HG02852 (cell line): Measurements from ENCODE around the gene TBX5.

Experiments
- ATAC-seq: cut with Tn5 transposase; IDR thresholded peaks from one replicate; pipeline ENCODE4 v1.9.1; 2021; ENCODE audit warnings: mild to moderate bottlenecking, moderate library complexity; ENCODE audit not compliant: unreplicated experiment

Gene TBX5

DNA sequence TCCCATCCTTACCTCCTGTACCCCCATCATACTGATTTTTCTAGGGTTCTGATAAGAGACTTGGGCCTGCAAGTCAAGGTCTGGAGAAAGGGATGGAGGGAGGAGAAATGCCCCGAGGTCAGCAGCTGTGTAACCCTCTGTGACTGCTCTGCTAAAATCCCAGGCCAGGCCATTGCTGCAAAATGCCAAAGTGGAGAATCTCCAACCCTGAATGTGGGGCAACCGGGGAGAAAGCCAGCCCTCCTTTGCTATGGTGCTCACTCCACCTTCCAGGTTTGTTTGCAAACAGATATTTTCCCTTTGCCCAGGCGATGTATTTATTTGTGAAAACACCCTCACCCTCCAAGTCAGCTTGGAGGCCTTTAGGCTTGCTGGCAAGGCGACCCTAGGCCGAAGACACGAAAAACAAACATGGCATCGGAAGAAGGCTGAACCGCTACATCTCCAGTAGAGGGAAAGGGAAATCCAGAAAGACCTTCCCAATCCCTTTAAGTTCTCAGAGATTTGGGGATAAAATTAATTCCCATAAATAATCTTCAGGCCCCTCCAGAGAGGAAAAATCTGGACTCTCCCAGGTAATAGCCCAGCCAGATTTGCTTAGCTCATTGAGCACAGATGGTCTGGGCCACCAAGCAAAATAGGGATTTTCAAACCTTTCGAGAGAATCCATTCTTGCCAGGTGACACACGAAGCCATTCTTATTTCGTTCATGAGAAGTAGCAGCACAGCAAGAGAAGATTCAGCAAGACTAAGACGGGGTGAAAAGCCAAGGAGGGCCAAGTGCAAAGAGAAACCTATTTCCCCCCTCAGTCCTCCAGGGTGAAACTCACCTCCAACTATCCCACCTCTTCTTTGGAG lies 1.3 kb upstream of the TBX5 start:
- no peak for ATAC-seq

DNA sequence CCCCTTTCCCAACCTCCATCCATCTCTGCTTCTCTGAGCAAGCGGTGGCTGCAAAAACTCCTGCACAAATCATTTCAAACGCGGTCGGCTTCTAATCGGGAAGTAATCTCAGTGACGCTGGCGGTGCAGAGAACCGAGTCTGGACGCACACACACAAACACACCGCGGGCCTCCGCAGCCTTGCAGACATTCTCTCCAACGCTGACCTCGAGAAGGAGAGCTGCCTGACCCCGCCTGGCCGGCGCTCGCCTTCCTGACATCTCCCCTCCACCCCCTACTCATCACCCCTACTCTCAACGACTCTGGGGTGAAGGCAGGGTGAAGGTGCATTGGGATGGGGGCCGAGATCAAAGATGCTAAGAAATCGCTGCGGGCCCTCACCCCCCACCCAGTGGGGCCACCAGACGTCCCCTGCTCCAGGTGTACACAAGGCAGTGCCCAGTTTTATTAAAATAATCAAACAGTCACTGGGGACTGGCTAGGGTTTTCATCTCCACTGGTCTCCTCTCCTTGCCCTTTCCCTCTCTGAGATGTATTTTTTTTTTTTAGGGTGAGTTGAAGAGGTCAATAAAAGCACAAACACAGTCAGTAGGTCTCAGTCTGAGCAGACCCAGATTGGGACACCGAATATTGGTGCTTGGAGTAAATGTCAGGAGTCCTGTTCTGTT lies 506 bp upstream of the TBX5 start:
- ATAC-seq, result no peak

DNA sequence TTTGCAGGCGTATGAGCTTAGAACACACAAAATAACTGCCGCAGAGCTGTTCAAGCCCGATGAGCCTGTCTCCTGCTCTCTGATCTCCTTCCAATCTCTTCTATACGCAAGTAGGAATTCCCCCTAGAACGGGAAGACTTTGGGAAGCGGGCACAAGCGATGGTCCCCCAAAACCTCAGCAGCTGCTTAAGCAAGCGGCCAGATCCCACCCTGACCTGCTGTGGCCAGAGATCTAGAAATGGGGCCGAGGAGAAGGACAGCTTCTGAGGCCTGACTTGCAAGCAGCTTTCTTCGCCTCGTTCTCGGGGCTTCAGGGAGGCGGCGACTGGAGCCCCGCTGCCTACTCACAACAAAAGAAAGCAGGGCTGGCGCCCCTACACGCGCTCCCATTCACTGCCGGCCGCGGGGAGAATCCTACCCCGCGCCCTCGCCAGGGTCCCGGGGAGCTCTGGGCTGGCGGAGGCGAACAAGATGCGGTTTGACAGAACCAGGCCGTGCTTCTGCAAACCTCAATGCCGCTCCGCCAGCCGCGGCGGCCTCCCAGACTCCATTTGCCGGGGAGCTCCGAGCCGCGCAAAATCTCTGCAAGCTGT lies 922 bp downstream of the TBX5 start:
- no peak for ATAC-seq

DNA sequence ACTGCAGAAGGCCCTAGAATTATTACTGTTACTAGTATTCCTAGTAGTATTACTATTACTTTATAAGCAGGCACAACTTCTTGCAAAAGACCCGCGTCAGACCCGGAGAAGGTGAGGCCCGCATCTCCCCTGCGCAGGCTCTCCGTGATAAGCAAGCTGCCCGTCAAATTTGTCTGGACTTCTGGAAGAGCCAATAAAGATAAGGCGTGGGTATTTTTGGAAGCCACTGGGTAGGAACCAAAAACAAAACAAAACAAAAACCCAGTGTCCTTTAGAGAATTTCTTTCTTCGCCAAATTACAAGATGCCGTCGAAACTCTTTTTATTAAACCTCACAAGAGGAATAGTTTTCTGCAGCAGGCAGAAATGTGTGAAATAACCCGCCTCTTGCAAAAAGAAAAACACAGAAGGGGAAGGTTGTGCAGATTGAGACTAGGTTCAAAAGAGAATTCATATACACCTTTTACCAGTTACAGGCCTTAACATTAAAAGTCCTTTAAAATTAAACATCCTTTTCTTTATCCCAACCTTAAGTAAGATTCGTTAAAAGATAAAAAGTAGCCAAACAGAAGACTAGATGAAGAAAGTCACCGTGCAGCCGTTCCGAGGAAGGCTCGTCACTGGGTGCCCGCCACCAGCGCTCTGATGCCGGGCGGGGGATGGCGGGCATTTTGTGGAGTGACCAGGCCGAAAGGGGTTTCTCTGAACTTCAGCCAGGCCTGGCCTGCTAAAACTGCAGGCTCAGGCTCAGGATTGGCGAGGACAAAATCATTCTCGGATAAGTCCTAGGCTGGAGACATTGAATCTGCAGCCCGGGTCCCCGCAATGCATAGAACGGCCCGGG lies 1.6 kb downstream of the TBX5 start:
- no peak for ATAC-seq

DNA sequence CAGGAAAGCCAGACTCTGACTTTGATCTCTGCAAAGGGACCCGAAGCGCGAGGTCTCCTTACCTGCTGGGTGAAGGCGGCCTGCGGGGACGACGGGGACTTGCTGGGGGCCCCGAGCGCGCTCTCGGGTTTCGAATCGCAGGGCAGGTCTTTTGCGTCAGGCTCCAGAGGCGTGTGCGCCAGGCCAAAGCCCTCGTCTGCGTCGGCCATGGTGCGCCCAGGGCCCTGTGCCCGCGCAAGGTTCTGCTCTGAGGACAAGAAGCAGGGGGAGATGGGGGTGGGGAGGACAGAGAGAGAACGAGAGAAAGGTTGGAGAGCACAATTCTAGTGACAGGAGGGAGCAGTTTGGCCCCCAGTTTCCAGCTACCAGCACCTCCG lies 2.3 kb downstream of the TBX5 start:
- ATAC-seq, result no peak

DNA sequence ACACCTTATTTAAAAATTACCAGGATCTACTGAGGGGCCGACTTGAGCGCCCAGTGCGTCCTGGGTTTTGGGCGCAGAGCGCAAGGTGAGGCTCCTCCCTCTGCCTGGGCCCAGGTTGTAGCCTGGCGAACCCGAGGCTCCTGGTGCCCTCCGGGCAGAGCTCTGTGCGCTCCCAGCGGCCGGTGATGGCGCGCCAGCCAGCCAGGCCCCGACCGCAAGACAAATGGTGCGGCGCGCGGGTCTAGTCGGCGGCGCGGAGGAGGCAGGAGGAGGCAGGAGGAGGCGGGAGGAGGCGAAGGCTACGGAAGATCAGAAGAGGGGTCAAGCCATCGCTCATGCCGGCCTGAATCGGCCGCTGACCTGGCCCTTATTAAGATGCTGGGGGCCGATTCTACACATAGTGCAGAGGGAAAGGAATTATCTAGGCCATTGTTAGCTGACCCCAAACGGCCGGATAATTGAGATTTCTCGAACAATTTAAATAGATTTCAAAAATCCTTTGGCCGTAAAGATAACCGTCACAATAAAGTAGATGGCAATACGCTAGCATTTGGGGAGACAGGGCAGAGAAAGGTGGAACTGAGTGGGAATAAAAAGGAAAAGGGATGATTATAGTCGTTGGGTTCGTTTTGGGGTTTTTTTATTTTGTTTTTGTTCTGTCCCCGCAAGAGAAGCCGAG lies 2.8 kb downstream of the TBX5 start:
- no peak for ATAC-seq

DNA sequence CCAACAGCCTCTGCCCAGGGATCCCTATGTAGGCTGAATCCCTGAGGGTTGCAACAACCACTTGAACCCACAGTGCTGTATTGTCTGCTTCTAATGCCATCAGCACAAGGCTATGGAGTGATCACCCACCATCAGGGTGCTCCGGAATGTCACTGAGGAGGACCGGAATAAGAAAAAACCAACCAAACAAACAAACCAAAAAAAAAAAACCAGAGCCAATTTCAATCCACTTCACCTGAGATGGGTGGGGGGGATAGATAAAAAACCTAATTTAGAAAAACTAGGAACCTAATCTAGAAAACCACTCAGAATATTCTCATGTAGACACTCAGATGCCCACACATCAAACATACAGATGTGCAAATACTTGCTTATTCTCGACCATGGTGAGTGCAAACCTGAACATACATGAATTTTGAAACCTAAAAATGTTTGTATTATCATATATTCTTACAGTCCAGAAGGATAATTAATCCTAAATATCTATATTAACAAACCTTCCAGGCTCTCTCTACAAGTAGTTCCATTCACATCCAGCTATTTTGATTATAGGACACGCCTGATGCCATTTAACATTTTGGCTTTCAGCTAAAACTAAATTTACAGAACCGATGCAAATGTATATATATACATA lies 3.7 kb downstream of the TBX5 start:
- no peak for ATAC-seq

DNA sequence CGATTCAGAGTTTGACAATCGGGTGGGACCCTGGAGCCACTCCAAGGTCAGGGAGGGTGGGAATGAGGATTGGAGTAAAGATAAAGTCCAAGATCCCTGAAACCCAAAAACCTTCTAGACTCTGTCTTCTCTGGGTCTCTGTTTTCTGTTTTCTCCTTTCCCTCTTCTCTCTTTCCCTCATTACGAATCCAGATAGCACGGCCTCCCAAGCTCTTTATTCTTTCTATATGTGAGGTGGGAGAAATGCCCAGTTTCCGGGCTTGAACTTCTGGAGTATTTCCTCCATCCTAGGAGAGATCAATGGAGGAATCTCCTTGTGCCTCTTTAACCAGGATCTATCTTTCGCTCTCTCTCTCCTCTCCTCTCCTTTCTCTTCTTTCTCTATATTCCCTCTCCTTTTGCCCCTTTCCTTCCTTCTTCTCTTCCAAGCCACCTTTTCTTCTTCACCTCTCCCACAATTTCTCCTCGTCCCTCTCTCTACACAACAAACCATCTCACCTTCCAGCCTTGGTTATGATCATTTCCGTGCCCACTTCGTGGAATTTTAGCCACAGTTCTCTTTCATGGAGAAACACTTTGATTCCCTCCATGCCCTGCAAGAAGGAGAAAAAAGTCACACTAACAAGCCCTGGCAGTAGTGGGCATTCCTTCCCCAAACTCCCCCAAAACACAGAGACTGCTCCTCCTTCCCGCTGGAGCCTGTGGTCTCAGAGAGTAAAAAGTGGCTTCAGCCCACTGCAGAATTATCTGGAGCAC lies 4.4 kb downstream of the TBX5 start:
- no peak for ATAC-seq

DNA sequence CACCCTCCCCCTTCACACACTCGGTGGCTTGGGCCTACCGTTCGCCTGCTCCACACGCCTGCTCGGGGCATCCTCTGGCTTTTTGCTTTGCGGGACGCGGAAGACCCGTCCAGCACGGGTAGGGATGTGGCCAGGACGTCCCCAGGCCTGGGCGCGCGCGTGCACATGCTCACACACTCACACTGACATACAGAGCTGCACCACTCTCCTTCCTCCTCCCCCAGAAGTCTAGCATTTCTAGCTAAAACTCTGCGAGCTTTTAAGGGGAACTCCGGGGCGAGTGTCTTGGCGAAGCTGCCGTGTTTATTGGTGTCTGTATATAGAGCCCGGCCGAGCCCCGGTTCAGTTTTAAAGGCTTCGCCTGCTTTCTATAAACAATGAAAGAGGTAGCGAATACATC lies 5.0 kb downstream of the TBX5 start:
- no peak for ATAC-seq

DNA sequence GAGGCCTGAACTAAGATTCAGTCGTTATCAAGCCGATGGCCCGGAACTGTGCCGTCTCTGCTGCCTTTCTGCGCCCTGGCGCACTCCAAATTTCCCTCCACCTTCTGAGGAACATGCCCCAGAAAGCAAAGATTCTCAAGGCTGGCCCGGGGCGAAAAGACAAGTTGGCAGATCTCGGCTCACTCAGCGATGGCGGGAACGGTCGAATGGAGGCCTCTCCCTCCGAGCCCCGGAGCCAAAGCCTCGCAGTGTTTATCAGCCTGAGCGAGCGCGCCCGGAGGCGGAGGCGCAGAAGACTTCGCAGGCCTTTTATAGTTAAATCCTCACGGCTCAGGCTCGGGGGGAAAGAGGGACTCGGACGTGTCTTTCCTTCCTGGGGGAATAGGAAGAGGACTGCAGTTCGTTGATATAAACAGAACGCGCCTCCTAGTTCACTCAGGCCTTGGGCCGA lies 5.6 kb downstream of the TBX5 start:
- ATAC-seq, result no peak

DNA sequence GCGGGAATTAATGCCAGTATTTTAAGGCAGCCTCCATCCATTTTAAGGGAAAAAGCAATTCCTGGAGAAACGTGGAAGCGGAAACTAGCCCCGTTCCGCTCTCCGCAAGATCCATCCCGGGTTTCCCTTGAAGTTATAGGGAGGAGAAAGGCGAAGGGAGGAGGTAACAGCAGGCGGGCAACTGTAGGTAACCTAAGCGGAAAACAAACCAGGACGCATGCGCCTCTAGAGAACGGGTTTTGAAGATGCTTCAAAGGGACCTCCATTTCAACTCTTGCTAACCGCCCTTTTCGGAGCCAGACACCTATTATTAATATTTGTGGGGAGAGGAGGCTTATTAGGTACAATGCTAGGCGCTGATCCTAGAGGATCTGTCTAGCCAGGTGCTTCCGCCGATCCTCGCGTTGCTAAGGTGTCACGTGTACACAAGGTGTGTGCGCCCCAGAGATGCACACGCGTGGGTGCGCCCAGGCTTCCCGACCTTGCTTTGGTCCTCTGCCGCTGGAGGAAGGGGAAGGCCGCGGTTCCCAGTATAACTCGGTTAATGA lies 6.2 kb downstream of the TBX5 start:
- ATAC-seq, result no peak

DNA sequence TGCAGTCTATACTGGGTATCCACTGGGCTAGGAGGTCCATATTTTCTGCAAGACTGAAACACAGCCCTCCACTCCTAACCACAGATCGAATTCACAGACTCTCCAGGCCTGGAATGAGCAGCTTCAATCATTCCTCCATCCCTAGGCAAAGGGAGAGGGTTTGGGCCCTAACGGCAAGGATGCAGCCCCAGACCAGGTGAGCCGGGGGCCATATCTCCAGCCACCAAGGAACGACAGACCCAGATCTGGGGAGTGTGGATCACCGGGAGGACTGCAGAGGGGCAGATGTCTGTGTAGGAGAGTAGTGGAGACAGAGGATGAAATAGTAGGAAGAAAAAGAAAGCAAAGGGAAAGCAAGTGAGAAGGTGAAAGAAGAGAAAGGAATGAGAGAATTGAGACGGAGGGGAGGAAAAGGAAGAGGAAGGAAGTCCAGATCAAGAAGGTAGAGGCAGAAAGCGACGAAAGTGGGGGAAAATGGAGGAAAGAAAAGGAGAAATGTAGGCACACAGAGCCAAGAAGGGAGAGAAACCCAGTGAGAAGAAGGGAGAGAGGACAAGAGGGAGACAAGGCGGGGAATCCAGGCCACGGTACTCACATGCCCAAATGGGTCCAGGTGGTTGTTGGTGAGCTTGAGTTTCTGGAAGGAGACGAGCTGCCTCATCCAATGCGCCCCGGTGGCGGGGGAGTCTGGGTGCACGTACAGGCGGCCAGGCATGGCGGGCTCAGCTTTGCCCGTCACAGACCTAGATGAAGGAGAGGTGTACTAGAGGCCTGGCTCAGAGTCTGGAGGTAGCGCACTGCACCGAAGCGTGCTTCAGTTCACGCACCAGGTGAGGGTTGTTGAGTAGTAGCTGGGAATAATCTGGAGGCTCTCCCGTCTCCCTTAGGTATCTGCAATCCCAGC lies 7.7 kb downstream of the TBX5 start:
- ATAC-seq, result no peak

DNA sequence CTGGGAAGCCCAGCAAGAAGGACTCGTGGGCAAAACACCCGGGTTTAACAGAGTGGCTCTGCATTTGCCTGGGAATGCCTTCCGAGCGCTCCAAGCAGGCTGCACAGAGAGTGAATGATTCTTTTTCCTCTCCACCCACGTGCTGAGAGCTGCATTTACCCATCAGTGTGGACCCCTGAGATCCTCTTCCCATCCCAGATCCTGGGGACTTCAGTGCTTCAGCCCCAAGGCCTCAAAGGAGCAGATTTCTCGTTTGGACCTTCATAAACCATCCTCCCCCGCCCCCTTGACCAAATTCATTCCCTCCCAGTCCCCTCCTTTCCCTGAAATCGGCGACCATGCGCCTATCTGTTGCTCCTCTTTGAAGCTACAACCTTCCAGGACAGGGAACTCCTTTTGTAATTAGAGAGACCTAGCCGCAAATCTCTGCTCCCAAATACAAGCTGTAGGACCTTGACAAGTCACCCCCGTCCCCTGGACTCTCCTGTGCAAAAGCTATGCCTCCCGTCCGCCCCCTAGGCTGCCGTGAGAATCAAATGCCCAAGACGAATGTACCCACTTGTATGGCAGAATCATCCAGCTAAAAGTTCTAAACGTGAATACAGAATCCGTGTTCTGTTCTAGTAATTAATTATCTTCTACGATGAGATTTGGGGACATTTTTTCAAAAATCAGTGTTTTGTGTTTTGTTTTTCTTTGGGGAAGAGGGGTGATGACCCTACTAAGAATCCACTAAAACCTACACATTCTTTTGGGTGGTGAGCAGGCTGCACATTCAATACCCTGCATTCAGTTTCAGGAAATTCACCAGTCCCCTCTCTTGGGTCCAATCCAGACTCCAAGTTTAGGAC lies 8.8 kb downstream of the TBX5 start:
- ATAC-seq, result no peak

DNA sequence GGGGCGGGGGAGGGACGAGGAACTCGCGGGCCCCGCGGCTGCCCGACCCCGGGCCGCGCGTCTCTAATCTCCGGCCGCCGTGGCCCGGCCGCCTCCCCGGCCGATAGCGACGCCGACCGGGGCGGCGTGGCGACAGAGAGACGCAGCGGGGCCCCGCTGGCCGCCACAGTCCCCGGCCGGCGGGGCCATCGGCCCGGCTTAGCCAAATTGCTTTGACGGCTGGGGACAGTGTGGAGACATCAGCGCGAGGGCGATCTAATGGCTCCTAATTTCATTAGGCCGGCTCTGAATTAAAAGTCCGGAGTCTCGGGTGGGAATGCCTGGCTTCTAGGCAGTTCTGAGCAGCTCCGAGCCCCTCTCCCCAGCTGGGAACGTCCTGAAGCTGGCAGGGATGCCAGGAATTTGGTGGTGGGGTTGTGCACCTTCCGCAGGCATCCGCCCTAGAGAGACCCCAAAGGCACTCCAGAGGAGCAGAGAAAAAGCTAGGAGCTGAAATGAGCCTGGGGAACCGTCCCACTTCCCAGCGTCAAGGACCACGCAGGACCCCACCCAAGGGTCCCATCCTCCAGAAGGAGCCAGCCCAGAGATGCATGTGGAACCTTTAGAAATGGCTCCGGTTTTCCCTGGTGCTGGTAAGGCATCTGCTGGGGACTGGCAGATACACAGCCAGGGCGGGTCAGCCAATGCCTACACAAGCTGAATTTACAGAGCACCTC lies 9.6 kb downstream of the TBX5 start:
- no peak for ATAC-seq

DNA sequence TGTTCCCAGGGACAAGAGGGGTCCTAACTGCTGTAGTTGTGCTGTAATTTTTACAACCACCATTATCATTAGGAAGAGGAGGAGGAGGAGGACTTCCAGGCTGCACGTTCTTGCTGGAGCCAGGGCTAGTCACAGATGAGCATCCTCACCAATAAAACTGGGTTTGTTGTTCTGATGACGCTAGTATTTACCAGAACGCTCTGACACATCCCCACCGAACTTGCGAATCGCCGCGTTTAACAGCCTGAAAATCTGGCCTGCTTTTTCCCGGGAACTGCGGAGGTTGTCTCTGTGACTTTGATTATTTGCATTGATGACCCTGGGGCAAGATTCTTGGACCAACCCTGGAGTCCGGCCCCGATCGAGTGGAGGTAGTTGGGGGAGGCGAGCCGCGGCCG lies 10.2 kb downstream of the TBX5 start:
- ATAC-seq, result no peak

DNA sequence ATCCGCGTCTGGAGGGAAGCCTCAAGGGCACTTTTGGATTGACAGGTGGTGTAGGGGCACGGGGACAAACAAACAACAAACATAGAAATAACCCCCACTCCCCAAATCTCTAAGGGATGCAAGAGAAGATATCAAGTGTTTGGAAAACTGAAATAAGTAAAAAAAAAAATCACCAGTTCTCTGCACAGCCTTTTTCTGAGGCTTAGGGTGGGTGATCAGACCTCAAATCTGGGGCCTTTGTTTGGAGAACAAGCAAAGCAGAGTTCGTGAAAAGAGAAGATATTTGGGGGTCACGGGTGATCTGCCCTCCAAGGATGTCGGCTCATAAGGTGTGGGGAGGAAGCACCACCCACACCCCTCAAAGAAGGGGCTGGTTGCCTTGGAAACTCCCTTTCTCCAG lies 10.7 kb downstream of the TBX5 start:
- no peak for ATAC-seq

DNA sequence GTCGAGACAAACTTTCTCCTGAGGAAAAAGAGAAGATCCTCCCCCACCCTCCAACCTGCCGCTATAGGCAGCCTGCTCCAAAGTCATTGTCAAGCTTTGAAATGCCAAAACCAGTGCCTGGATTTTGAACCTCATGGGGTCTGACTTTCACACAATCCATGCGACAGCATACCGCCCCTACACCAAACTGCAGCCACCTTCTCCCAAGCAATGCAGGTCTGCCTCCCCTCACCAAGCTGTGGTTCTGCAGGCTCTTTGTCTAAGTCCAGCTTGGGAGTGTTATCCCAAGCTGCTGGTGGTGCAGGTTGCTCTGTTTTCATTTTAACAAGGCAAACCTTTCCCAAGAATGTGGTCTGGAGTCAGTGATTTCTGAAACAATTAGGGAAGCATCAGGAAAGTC lies 12.4 kb downstream of the TBX5 start:
- no peak for ATAC-seq
